Neural cell (in vitro differentiated cells): ENCODE results near the gene FOXS1. TPM values are rescaled to one million over a fixed set of nuclear protein-coding genes. Genes with fewer than 3 reads are reported as not detected.

ENCODE experiments used
- H2AFZ ChIP-seq: fragments of 200-600, 300-800 bp; sonication (generic), shearing (Covaris generic); 2 replicates; pipeline ENCODE4 v1.6.0; 2014; ENCODE audit warnings: low read depth, mild to moderate bottlenecking, antibody characterized with exemption, low read length, moderate library complexity
- H3F3A ChIP-seq: fragments of 200-600 bp; shearing (Covaris generic); 2 replicates; pipeline ENCODE4 v1.6.1; 2016; ENCODE audit warnings: mild to moderate bottlenecking, moderate library complexity, mixed read lengths, antibody characterized with exemption, low read length; ENCODE audit not compliant: insufficient read depth, poor library complexity, severe bottlenecking
- H3K27ac ChIP-seq: fragments of 200-600, 300-800 bp; sonication (generic), shearing (Covaris generic); 2 replicates; pipeline ENCODE4 v1.5.1; 2014; ENCODE audit warnings: mild to moderate bottlenecking, low read length, moderate library complexity
- H3K27me3 ChIP-seq: fragments of 300-800, 200-600 bp; sonication (generic), shearing (Covaris generic); 2 replicates; pipeline ENCODE4 v1.6.0; 2014; ENCODE audit warnings: mild to moderate bottlenecking, low read depth, low read length, moderate library complexity; ENCODE audit not compliant: insufficient read depth
- H3K36me3 ChIP-seq: fragments of 300-800, 200-600 bp; sonication (generic), shearing (Covaris generic); 2 replicates; pipeline ENCODE4 v1.5.1; 2014; ENCODE audit warnings: mild to moderate bottlenecking, antibody characterized with exemption, low read length, moderate library complexity; ENCODE audit not compliant: insufficient read depth
- H3K4me2 ChIP-seq: fragments of 300-800, 200-600 bp; sonication (generic), shearing (Covaris generic); 2 replicates; pipeline ENCODE4 v1.6.0; 2014; ENCODE audit warnings: mild to moderate bottlenecking, low read length
- H3K4me3 ChIP-seq: fragments of 300-800, 200-600 bp; sonication (generic), shearing (Covaris generic); 2 replicates; pipeline ENCODE4 v1.5.1; 2014; ENCODE audit warnings: mild to moderate bottlenecking, low read length, moderate library complexity
- H3K79me2 ChIP-seq: fragments of 200-600 bp; shearing (Covaris generic); replicated peaks from 2 replicates; pipeline ENCODE4 v1.6.0; 2014; ENCODE audit warnings: mild to moderate bottlenecking, low read length, moderate library complexity; ENCODE audit not compliant: insufficient read depth
- H3K9ac ChIP-seq: fragments of 300-800, 200-600 bp; sonication (generic), shearing (Covaris generic); 2 replicates; pipeline ENCODE4 v1.6.1; 2016; ENCODE audit warnings: mild to moderate bottlenecking, low read length, mixed read lengths
- H3K9me2 ChIP-seq: fragments of 200-600 bp; shearing (Covaris generic); 2 replicates; pipeline ENCODE4 v1.6.1; 2016; ENCODE audit warnings: mild to moderate bottlenecking, low read length, mixed read lengths; ENCODE audit not compliant: insufficient read depth
- H3K9me3 ChIP-seq: fragments of 200-600, 300-800 bp; sonication (generic), shearing (Covaris generic); 2 replicates; pipeline ENCODE4 v1.6.1; 2016; ENCODE audit warnings: mild to moderate bottlenecking, mixed run types, low read length, moderate library complexity, mixed read lengths
- H4K20me1 ChIP-seq: fragments of 200-600 bp; shearing (Covaris generic); 2 replicates; pipeline ENCODE4 v1.6.1; 2016; ENCODE audit warnings: mild to moderate bottlenecking, mixed run types; ENCODE audit not compliant: insufficient read depth
- EP300 ChIP-seq: fragments of 450-650 bp; conservative IDR thresholded peaks from 2 replicates; pipeline ENCODE4 v1.6.1; 2014; ENCODE audit warnings: antibody characterized with exemption, mild to moderate bottlenecking, moderate library complexity; ENCODE audit not compliant: poor library complexity, severe bottlenecking
- EZH2 ChIP-seq: fragments of 200-600, 300-800 bp; shearing (Covaris generic), sonication (generic); IDR thresholded peaks from 2 replicates; pipeline ENCODE4 v1.6.1; 2014; ENCODE audit warnings: antibody characterized with exemption, low read length, borderline replicate concordance, mild to moderate bottlenecking; ENCODE audit not compliant: insufficient read depth, poor library complexity, severe bottlenecking
- MXI1 ChIP-seq: fragments of 450-650 bp; conservative IDR thresholded peaks from 2 replicates; pipeline ENCODE4 v1.6.1; 2014; ENCODE audit warnings: antibody characterized with exemption, mild to moderate bottlenecking; ENCODE audit not compliant: poor library complexity, severe bottlenecking
- POLR2AphosphoS5 ChIP-seq: IDR thresholded peaks from 2 replicates; pipeline ENCODE4 v1.6.1; 2012
- RAD21 ChIP-seq: fragments of 450-650 bp; conservative IDR thresholded peaks from 2 replicates; pipeline ENCODE4 v1.6.1; 2014; ENCODE audit warnings: antibody characterized with exemption, mild to moderate bottlenecking, moderate library complexity
- SMC3 ChIP-seq: fragments of 450-650 bp; conservative IDR thresholded peaks from 2 replicates; pipeline ENCODE4 v1.6.1; 2014; ENCODE audit warnings: antibody characterized with exemption, mild to moderate bottlenecking, moderate library complexity; ENCODE audit not compliant: poor library complexity
- TAF1 ChIP-seq: IDR thresholded peaks from 2 replicates; pipeline ENCODE4 v1.6.1; 2012; ENCODE audit warnings: low read depth
- polyA plus RNA-seq: library from polyadenylated mRNA; depleted of rRNA; stranded (reverse); fragments of >200 nt; gene quantifications from 2 replicates; pipeline ENCODE4 v1.2.3, GENCODE V29; 2014
- TF ChIP-seq, protein P1 (sequence below): fragments of 450-650 bp; IDR thresholded peaks from 2 replicates; pipeline ENCODE4 v1.5.1; 2014; ENCODE audit warnings: antibody characterized with exemption, mild to moderate bottlenecking, moderate library complexity; ENCODE audit not compliant: poor library complexity, severe bottlenecking
- TF ChIP-seq, protein P2 (sequence below): IDR thresholded peaks from 2 replicates; pipeline ENCODE4 v1.6.1; 2012; ENCODE audit warnings: borderline replicate concordance

FOXS1 gene
- polyA plus RNA-seq, 1 donor from 2014 or later: not detected

DNA sequence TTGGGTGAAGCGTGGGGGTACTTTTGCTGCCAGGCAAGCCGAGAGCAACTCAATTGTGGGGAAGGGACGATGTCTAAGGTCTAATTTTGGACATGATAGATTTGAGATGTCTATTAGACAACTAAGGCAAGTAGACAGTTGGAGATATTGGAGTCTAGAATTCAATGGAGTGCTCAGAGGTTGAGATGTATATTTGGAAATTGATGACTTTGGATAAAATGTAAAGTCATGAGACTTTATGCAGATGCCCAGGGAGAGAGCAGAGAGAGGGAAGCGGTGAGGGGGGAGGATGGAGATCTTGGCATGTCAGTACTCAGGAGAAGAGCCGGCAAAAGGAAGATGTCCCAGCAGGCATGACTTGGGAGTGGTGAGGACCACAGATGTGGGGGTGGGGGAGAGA, 19.3 kb downstream of the FOXS1 start:
- Histone ChIP-seq H3K9me3 (no peaks in the 10 kb centered on the region), H3K27ac (no peak overlapping the region), H3K9me2 (no peaks in the 10 kb centered on the region), H3F3A (no peaks in the 10 kb centered on the region), H3K27me3 (no peaks in the 10 kb centered on the region), H3K4me3 (no peak overlapping the region), H3K79me2 (no peaks in the 10 kb centered on the region), H4K20me1 (no peaks in the 10 kb centered on the region), H3K9ac (no peak overlapping the region), H3K4me2 (no peak overlapping the region), H3K36me3 (no peaks in the 10 kb centered on the region), H2AFZ (no peak overlapping the region)
- TF ChIP-seq MXI1 (no peak), POLR2AphosphoS5 (no peak), EP300 (no peak), EZH2 (no peak), RAD21 (no peak), TAF1 (no peak), SMC3 (no peak)
- TF ChIP-seq, protein P1, sequence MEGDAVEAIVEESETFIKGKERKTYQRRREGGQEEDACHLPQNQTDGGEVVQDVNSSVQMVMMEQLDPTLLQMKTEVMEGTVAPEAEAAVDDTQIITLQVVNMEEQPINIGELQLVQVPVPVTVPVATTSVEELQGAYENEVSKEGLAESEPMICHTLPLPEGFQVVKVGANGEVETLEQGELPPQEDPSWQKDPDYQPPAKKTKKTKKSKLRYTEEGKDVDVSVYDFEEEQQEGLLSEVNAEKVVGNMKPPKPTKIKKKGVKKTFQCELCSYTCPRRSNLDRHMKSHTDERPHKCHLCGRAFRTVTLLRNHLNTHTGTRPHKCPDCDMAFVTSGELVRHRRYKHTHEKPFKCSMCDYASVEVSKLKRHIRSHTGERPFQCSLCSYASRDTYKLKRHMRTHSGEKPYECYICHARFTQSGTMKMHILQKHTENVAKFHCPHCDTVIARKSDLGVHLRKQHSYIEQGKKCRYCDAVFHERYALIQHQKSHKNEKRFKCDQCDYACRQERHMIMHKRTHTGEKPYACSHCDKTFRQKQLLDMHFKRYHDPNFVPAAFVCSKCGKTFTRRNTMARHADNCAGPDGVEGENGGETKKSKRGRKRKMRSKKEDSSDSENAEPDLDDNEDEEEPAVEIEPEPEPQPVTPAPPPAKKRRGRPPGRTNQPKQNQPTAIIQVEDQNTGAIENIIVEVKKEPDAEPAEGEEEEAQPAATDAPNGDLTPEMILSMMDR: no peak
- TF ChIP-seq, protein P2, sequence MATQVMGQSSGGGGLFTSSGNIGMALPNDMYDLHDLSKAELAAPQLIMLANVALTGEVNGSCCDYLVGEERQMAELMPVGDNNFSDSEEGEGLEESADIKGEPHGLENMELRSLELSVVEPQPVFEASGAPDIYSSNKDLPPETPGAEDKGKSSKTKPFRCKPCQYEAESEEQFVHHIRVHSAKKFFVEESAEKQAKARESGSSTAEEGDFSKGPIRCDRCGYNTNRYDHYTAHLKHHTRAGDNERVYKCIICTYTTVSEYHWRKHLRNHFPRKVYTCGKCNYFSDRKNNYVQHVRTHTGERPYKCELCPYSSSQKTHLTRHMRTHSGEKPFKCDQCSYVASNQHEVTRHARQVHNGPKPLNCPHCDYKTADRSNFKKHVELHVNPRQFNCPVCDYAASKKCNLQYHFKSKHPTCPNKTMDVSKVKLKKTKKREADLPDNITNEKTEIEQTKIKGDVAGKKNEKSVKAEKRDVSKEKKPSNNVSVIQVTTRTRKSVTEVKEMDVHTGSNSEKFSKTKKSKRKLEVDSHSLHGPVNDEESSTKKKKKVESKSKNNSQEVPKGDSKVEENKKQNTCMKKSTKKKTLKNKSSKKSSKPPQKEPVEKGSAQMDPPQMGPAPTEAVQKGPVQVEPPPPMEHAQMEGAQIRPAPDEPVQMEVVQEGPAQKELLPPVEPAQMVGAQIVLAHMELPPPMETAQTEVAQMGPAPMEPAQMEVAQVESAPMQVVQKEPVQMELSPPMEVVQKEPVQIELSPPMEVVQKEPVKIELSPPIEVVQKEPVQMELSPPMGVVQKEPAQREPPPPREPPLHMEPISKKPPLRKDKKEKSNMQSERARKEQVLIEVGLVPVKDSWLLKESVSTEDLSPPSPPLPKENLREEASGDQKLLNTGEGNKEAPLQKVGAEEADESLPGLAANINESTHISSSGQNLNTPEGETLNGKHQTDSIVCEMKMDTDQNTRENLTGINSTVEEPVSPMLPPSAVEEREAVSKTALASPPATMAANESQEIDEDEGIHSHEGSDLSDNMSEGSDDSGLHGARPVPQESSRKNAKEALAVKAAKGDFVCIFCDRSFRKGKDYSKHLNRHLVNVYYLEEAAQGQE: no peak

DNA sequence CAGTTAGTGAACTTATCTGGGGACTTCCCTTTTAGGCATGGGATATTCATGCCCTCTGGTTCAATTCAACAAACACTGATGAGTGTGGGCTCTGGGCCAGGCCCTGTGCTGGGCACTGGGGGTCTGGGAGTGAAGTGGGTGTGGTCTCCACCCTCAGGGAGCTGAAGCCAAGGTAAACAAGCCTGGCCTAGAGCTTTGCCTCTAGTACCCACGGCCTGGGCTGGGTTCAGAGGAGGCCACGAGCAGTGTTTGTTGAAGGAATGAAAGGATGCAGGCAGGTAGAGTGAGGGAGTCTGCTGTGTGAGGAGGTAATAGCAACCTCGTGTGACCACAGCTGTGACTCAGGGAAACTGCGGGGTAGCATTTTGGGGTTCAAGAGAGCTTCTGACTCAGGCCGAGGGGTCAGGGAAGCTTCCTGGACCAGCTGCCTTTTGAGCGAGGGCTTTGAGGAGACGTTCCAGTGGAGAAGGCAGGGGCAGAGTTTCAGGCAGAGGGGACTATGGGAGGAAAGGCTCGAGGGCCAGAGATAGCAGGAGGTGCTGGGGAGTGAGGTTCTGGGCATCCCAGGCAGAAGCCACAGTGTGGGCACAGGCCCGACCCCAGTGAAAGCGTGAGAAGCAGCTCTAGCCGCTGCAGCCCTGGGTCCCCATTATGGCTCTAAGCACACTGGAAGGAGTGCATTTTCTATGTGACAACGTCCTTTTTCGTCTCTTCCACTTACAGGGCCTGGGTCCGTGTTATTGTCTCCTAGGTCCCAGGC, 20.7 kb downstream of the FOXS1 start:
- no peak overlapping the region for H3K4me3 ChIP-seq
- no peak for TF ChIP-seq SMC3
- TF ChIP-seq, protein P2: no peak
- TF ChIP-seq RAD21: no peak
- TF ChIP-seq, protein P1: no peak
- TF ChIP-seq MXI1: no peak
- no peak for TF ChIP-seq EP300
- TF ChIP-seq POLR2AphosphoS5: no peak
- H3K79me2 ChIP-seq: no peaks in the 10 kb centered on the region
- no peaks in the 10 kb centered on the region for H3K9me2 ChIP-seq
- H3F3A ChIP-seq: no peaks in the 10 kb centered on the region
- H3K9me3 ChIP-seq: no peaks in the 10 kb centered on the region
- no peaks in the 10 kb centered on the region for H3K27me3 ChIP-seq
- H3K4me2 ChIP-seq: no peak overlapping the region
- no peaks in the 10 kb centered on the region for H3K36me3 ChIP-seq
- no peak overlapping the region for H2AFZ ChIP-seq
- no peak overlapping the region for H3K9ac ChIP-seq
- H3K27ac ChIP-seq: no peak overlapping the region
- H4K20me1 ChIP-seq: no peaks in the 10 kb centered on the region
